GM18868 (cell line): ENCODE measurements around the gene CNN3.

Experiments
- ATAC-seq: cut with Tn5 transposase; IDR thresholded peaks from one replicate; pipeline ENCODE4 v1.9.1; 2021; ENCODE audit warnings: mild to moderate bottlenecking, moderate library complexity; ENCODE audit not compliant: unreplicated experiment

Gene CNN3

GRCh38 chr1:94925004-94925403 lies 1.9 kb downstream of the CNN3 start:
- no peak for ATAC-seq

GRCh38 chr1:94922761-94923331 lies 4.1 kb downstream of the CNN3 start:
- ATAC-seq: no peak

GRCh38 chr1:94921977-94922376 lies 4.9 kb downstream of the CNN3 start:
- no peak for ATAC-seq

GRCh38 chr1:94920061-94920460 lies 6.8 kb downstream of the CNN3 start:
- ATAC-seq: no peak

- no peak for ATAC-seq
Measured at GRCh38 chr1:94919241-94920030, 7.5 kb downstream of the CNN3 start.

GRCh38 chr1:94917251-94917650 lies 9.7 kb downstream of the CNN3 start:
- ATAC-seq: no peak

GRCh38 chr1:94912263-94913184 lies 14.4 kb downstream of the CNN3 start:
- ATAC-seq: no peak

- no peak for ATAC-seq
Measured at GRCh38 chr1:94909486-94909885, 17.4 kb downstream of the CNN3 start.

- no peak for ATAC-seq
Measured at GRCh38 chr1:94908965-94909364, 17.9 kb downstream of the CNN3 start.

- ATAC-seq: no peak
Measured at GRCh38 chr1:94908190-94908589, 18.7 kb downstream of the CNN3 start.

- no peak for ATAC-seq
Measured at GRCh38 chr1:94907136-94907535, 19.8 kb downstream of the CNN3 start.

GRCh38 chr1:94906382-94906781 lies 20.5 kb downstream of the CNN3 start:
- no peak for ATAC-seq

- ATAC-seq: no peak
Measured at GRCh38 chr1:94905207-94905606, 21.7 kb downstream of the CNN3 start.

GRCh38 chr1:94903280-94904009 lies 23.5 kb downstream of the CNN3 start:
- no peak for ATAC-seq

- ATAC-seq: no peak
Measured at GRCh38 chr1:94901841-94902240, 25.1 kb downstream of the CNN3 start.

GRCh38 chr1:94899756-94900155 lies 27.2 kb downstream of the CNN3 start:
- ATAC-seq: no peak

GRCh38 chr1:94898491-94899385 lies 28.2 kb downstream of the CNN3 start:
- no peak for ATAC-seq

- no peak for ATAC-seq
Measured at GRCh38 chr1:94895518-94895917, 31.4 kb downstream of the CNN3 start.

GRCh38 chr1:94894630-94895029 lies 32.3 kb downstream of the CNN3 start:
- no peak for ATAC-seq
